Ovary (tissue), 3 donors: ENCODE results near the gene GLDN.

Experiments
- CTCF ChIP-seq, 3 donors: fragments of 450-650 bp in 2 of 3; fragments of 200-600 bp in 1 of 3; IDR thresholded peaks; one replicate each; pipeline versions ENCODE4 v1.5.1 to v1.8.0; 2016 to 2022; ENCODE audit warnings: antibody characterized with exemption in 3 of 3, mild to moderate bottlenecking in 1 of 3
- POLR2A ChIP-seq: fragments of 450-650 bp; IDR thresholded peaks from one replicate; pipeline ENCODE4 v1.6.1; 2017; ENCODE audit warnings: antibody characterized with exemption, mild to moderate bottlenecking, moderate library complexity
- donor health status: DM: no; HTN: no; CAD: no.

DNA sequence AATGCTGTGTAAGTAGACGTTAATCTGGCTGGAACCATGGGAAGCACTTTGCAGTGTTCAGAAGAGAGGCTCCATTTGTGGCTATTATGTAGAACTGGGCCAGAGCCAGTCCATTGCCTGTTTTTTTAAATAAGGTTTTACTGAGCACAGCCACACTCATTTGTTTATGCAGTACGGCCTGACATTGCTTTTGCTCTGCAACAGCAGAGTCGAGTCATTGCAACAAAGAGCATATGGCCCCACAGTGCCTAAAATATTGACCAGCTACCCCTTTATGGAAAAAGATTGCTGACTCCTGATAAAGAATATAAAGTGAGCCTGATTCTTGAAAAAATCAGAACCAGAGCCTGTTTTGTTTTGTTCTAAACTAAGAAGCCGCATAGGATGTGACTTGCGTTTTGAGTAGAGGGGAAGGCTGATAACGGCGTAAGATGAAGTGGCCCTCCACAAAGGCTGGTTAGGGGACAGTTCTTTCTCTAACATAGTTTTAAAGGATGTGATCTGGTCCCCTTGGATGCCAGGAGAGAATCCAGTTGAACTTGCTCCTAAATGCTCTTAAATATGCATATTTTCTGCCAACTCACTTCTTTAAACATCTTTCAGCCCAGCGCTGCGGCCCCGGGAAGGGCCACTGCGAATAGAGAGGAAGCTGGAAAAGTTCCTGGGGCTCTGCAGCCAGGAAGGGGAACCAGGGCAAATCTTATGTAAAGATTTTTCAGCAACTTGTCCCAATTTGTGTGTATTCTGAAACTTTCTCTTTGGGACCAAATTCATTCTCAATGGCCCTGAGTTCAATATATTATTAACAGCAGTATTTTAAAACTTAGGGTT, 64.5 kb downstream of the GLDN start:
- TF ChIP-seq CTCF (IDR thresholded peaks at IDR 0.05) (no peak), POLR2A (no peak)
